ENCODE data around the gene RFPL2. TPM values are rescaled to one million over a fixed set of nuclear protein-coding genes. Genes with fewer than 3 reads are reported as not detected.

RFPL2 gene
- not detected in 2 replicates for total RNA-seq (2021)
- Bru-seq, nascent RNA, result not detected
- BruChase-seq, experiment 1, labeled RNA remaining after a 2-hour chase, result not detected
- BruChase-seq, experiment 2, labeled RNA remaining after a 6-hour chase, result not detected
- long read RNA-seq, result 0 reads

DNA sequence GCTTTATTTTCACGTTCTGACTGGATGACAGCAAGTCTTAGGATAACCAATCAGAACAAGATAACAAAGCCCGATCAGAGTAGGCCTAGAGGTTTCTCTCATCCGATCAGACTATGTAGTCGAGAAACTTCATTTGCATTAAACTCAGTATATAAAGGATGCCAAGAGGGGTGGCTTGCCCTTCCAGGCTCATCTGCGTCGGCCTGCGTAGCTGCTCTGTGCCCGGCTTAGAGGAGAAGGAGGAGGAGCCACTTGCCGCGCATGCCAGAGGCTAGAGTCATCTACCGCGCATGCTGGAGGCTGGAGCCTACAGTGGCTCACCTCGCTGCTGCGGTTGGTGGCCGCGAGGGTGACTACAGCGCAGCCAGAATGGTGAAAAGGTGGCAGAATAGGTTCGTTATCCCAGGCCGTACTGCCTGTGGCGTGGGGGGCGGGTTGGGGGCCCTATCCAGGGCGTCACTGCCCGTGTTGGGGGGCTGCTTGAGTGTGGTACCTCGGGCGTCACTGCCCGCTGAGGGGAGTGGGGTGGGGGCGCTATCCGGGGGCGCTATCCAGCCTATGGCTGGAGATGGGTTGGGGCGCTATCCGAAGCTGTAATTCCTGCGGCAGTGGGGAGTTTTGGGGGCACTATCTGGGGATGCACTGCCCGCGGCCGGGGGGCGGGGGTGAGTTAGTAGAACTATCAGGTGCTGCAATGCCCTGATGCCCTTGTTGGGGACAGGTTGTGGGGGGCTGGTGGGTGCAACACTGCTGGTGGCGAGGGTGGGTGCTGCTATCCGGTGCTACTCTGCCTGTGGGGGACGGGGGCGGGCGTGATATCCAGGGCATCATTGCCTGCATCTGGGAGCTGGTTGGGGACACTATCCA lies at the start of gene RFPL2:
Gene RFPL2, minus strand, starts transcription at position 218 of the 867 bp plus-strand sequence. CDS start 2,622 bp downstream, outside the sequence.
- peaks cover 9% of the 10 kb centered on the region; the same call in 1 of the 2 replicates for H3K27me3 ChIP-seq (ENCODE audit: insufficient read depth, low read depth)
- no peak within 1 kb of the TSS for H3K4me2 ChIP-seq
- no peaks in the 10 kb centered on the region for H3K4me1 ChIP-seq (replicated peaks; ENCODE audit: insufficient read depth)
- TF ChIP-seq, protein P1, sequence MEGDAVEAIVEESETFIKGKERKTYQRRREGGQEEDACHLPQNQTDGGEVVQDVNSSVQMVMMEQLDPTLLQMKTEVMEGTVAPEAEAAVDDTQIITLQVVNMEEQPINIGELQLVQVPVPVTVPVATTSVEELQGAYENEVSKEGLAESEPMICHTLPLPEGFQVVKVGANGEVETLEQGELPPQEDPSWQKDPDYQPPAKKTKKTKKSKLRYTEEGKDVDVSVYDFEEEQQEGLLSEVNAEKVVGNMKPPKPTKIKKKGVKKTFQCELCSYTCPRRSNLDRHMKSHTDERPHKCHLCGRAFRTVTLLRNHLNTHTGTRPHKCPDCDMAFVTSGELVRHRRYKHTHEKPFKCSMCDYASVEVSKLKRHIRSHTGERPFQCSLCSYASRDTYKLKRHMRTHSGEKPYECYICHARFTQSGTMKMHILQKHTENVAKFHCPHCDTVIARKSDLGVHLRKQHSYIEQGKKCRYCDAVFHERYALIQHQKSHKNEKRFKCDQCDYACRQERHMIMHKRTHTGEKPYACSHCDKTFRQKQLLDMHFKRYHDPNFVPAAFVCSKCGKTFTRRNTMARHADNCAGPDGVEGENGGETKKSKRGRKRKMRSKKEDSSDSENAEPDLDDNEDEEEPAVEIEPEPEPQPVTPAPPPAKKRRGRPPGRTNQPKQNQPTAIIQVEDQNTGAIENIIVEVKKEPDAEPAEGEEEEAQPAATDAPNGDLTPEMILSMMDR (conservative IDR thresholded peaks at IDR 0.05), result no peak
- no peak for TF ChIP-seq EZH2 (IDR thresholded peaks at IDR 0.05; ENCODE audit: low read depth)
- no peak for DNase-seq
- CTCF ChIA-PET, result interaction anchor here (0.7 kb wide), 1 partner anchor 24 kb away, joined by 3 read pairs; no protein-coding TSS in a partner anchor
- no peaks in the 10 kb centered on the region for H3K9me2 ChIP-seq (ENCODE audit: insufficient read depth)
- H2AFZ ChIP-seq, result no peak within 1 kb of the TSS
- no peaks in the 10 kb centered on the region for H3K79me2 ChIP-seq (ENCODE audit: low read depth)
- intact Hi-C loops (cut with micrococcal nuclease; ENCODE audit: unreplicated experiment), result loop anchor here (10.0 kb wide), 1 partner anchor 270 kb away; the partner anchor contains the start of gene FBXO7
- H3K4me3 ChIP-seq, result no peak within 1 kb of the TSS
- H4K20me1 ChIP-seq (ENCODE audit: insufficient read depth), result no peaks in the 10 kb centered on the region
- H3K36me3 ChIP-seq (ENCODE audit: low read depth), result no peaks in the 10 kb centered on the region
- POLR2A ChIA-PET (ENCODE audit: unreplicated experiment), result no interaction called here
- no TSS peak for BruUV-seq (replicated peaks)
- H3F3A ChIP-seq (ENCODE audit: insufficient read depth, low read depth), result no peaks in the 10 kb centered on the region
- no peaks in the 10 kb centered on the region for H3K9me3 ChIP-seq (ENCODE audit: insufficient read depth, low read depth)
- H3K27ac ChIP-seq, result no peak within 1 kb of the TSS

DNA sequence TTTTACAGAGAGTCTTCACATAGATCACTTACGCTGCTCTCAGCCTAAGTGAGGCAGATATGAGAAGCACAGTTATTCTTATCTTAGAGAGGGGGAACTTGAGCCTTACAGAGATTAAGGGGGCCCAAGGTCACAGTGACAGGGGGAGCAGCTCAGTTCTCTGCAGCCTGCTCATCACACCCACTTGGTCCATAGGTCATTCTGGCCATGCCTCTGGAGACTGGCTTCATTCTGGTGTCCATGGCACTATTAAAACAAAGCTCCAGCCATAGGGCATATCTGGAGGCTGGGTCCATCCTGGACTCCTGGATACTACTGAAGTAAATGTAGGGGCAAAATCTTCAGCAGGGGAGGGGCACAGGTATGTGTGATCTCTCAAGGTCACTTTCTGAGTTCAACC lies 44.4 kb upstream of the RFPL2 start:
- H2AFZ ChIP-seq, result no peak overlapping the region

DNA sequence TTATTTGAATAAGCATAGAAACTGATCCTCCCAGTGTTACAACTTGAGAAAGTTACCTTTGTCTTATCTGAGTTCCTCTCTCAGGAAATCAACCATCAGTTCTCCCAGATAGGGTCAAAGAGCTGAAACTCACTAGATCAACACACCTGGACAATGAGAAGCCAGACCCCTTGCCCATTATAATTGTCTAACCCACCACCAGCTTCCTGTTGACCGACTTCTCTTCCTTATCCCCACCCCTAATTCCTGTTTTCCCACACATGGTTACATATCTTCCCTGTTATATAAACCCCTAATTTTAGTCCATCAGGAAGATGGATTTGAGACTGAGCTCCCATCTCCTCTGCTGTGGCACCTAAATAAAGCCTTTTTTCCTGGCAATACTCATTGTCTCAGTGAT lies 43.4 kb upstream of the RFPL2 start:
- Histone ChIP-seq H3K4me2 (no peak overlapping the region), H3K9me3 (ENCODE audit: insufficient read depth, low read depth) (no peaks in the 10 kb centered on the region; the same call in 1 of the 2 replicates), H3K4me3 (no peak overlapping the region), H3K27ac (no peak overlapping the region), H2AFZ (no peak overlapping the region), H3F3A (ENCODE audit: insufficient read depth, low read depth) (no peaks in the 10 kb centered on the region), H3K79me2 (ENCODE audit: low read depth) (no peaks in the 10 kb centered on the region), H3K9me2 (ENCODE audit: insufficient read depth) (no peaks in the 10 kb centered on the region), H3K27me3 (ENCODE audit: insufficient read depth, low read depth) (peaks cover 76% of the 10 kb centered on the region), H4K20me1 (ENCODE audit: insufficient read depth) (no peaks in the 10 kb centered on the region), H3K36me3 (ENCODE audit: low read depth) (no peaks in the 10 kb centered on the region), H3K4me1 (replicated peaks; ENCODE audit: insufficient read depth) (no peaks in the 10 kb centered on the region)
- no TSS peak for BruUV-seq (replicated peaks)
- DNase-seq, result no peak
- CTCF ChIA-PET, result no interaction called here
- POLR2A ChIA-PET (ENCODE audit: unreplicated experiment), result no interaction called here
- intact Hi-C loops (cut with micrococcal nuclease; ENCODE audit: unreplicated experiment), result no loop called here
- TF ChIP-seq, protein P1 (conservative IDR thresholded peaks at IDR 0.05), result no peak
- TF ChIP-seq EZH2 (IDR thresholded peaks at IDR 0.05; ENCODE audit: low read depth), result no peak

More for the DNA sequence above, 44.4 kb upstream of the RFPL2 start:
- H3K9me3 ChIP-seq (ENCODE audit: insufficient read depth, low read depth), result no peaks in the 10 kb centered on the region; the same call in 1 of the 2 replicates
- no peaks in the 10 kb centered on the region for H3K4me1 ChIP-seq (replicated peaks; ENCODE audit: insufficient read depth)
- BruUV-seq (replicated peaks), result no TSS peak
- no peaks in the 10 kb centered on the region for H3K79me2 ChIP-seq (ENCODE audit: low read depth)
- TF ChIP-seq EZH2 (IDR thresholded peaks at IDR 0.05; ENCODE audit: low read depth), result no peak
- TF ChIP-seq, protein P1 (conservative IDR thresholded peaks at IDR 0.05), result no peak
- no peaks in the 10 kb centered on the region for H3F3A ChIP-seq (ENCODE audit: insufficient read depth, low read depth)
- ChIA-PET CTCF (interaction anchor here (0.6 kb wide), 1 partner anchor 35 kb away, joined by 3 read pairs; no protein-coding TSS in a partner anchor), POLR2A (ENCODE audit: unreplicated experiment) (no interaction called here)
- intact Hi-C loops (cut with micrococcal nuclease; ENCODE audit: unreplicated experiment), result no loop called here
- H3K27me3 ChIP-seq (ENCODE audit: insufficient read depth, low read depth), result peaks cover 80% of the 10 kb centered on the region
- no peak overlapping the region for H3K4me3 ChIP-seq
- no peak for DNase-seq
- H3K4me2 ChIP-seq, result no peak overlapping the region
- no peaks in the 10 kb centered on the region for H4K20me1 ChIP-seq (ENCODE audit: insufficient read depth)
- no peaks in the 10 kb centered on the region for H3K36me3 ChIP-seq (ENCODE audit: low read depth)
- no peaks in the 10 kb centered on the region for H3K9me2 ChIP-seq (ENCODE audit: insufficient read depth)
- no peak overlapping the region for H3K27ac ChIP-seq

All from PC-9 (cell line).